ENCODE measurements around the gene ZNF460. TPM values are rescaled to one million over a fixed set of nuclear protein-coding genes. Genes with fewer than 3 reads are reported as not detected.
A peak's percentile ranks its signal among the peaks of the same experiment; 100 is the strongest.

ZNF460 gene
- total RNA-seq (2014; rRNA removed; shearing (Covaris generic)): 27.9 and 36.7 TPM in 2 replicates

GRCh38 chr19:57280165-57280961, at the start of gene ZNF460:
Gene ZNF460 (plus strand): TSS chr19:57280485. CDS start chr19:57280807, 322 bp downstream.
- peak; percentile 96 for DNase-seq (ENCODE audit: low read depth)

- no peak for DNase-seq (ENCODE audit: low read depth)
Observed at GRCh38 chr19:57231686-57232085, 48.6 kb upstream of the ZNF460 start.

- no peak for DNase-seq (ENCODE audit: low read depth)
Observed at GRCh38 chr19:57233207-57233606, 47.1 kb upstream of the ZNF460 start.

GRCh38 chr19:57239982-57240310, 40.3 kb upstream of the ZNF460 start:
- DNase-seq (ENCODE audit: low read depth): no peak

GRCh38 chr19:57240311-57241090, 39.8 kb upstream of the ZNF460 start, which contains the start of gene ZNF805:
Gene ZNF805 (plus strand): TSS chr19:57240632. CDS start chr19:57240892, 260 bp downstream.
- peak; percentile 93 for DNase-seq (ENCODE audit: low read depth)

GRCh38 chr19:57241176-57241575, 39.1 kb upstream of the ZNF460 start:
- DNase-seq (ENCODE audit: low read depth): peak; percentile 6

- DNase-seq (ENCODE audit: low read depth): no peak
Observed at GRCh38 chr19:57242821-57243220, 37.5 kb upstream of the ZNF460 start.

GRCh38 chr19:57244513-57244912, 35.8 kb upstream of the ZNF460 start:
- DNase-seq (ENCODE audit: low read depth): no peak

GRCh38 chr19:57245066-57245465, 35.2 kb upstream of the ZNF460 start:
- DNase-seq (ENCODE audit: low read depth): no peak

- DNase-seq (ENCODE audit: low read depth): no peak
Observed at GRCh38 chr19:57245959-57246358, 34.3 kb upstream of the ZNF460 start.

GRCh38 chr19:57248646-57249045, 31.6 kb upstream of the ZNF460 start:
- no peak for DNase-seq (ENCODE audit: low read depth)

GRCh38 chr19:57249329-57249728, 31.0 kb upstream of the ZNF460 start:
- DNase-seq (ENCODE audit: low read depth): no peak

- DNase-seq (ENCODE audit: low read depth): peak; percentile 54
Observed at GRCh38 chr19:57253767-57254166, 26.5 kb upstream of the ZNF460 start.

- no peak for DNase-seq (ENCODE audit: low read depth)
Observed at GRCh38 chr19:57262044-57262443, 18.2 kb upstream of the ZNF460 start.

- DNase-seq (ENCODE audit: low read depth): no peak
Observed at GRCh38 chr19:57263244-57263741, 17.0 kb upstream of the ZNF460 start.

GRCh38 chr19:57267291-57267690, 13.0 kb upstream of the ZNF460 start:
- DNase-seq (ENCODE audit: low read depth): peak; percentile 71

- peak; percentile 94 for DNase-seq (ENCODE audit: low read depth)
Observed at GRCh38 chr19:57269515-57270250, 10.6 kb upstream of the ZNF460 start.

- no peak for DNase-seq (ENCODE audit: low read depth)
Observed at GRCh38 chr19:57271280-57271679, 9.0 kb upstream of the ZNF460 start.

GRCh38 chr19:57273014-57273413, 7.3 kb upstream of the ZNF460 start:
- no peak for DNase-seq (ENCODE audit: low read depth)

- no peak for DNase-seq (ENCODE audit: low read depth)
Observed at GRCh38 chr19:57276430-57276829, 3.9 kb upstream of the ZNF460 start.

- peak; percentile 96 for DNase-seq (ENCODE audit: low read depth)
Observed at GRCh38 chr19:57278481-57278880, 1.8 kb upstream of the ZNF460 start.
